Uterus (tissue), 4 donors: ENCODE results near the gene CAPZA1. TPM values are rescaled to one million over a fixed set of nuclear protein-coding genes. Genes with fewer than 3 reads are reported as not detected.

ENCODE experiments used
- DNase-seq, 2 donors: peaks; one replicate each; pipeline ENCODE4 v3.0.0-alpha.2; 2019 to 2020
- H3K27ac ChIP-seq, 2 donors: fragments of 200-600 bp; sonication (generic); 1 replicate in 1 of 2; 2 replicates in 1 of 2; pipeline ENCODE4 v1.5.1; 2016 to 2018
- H3K27me3 ChIP-seq, 2 donors: fragments of 200-600 bp; sonication (generic); one replicate each; pipeline ENCODE4 v1.5.1; 2018 to 2019; ENCODE audit warnings: control low read depth in 1 of 2
- H3K36me3 ChIP-seq, 2 donors: fragments of 200-600 bp; sonication (generic); one replicate each; pipeline ENCODE4 v1.5.1; 2019; ENCODE audit warnings: control low read depth in 1 of 2
- H3K4me1 ChIP-seq, 2 donors: fragments of 200-600 bp; sonication (generic); one replicate each; pipeline ENCODE4 v1.5.1; 2018 to 2019; ENCODE audit warnings: control low read depth in 1 of 2
- H3K4me3 ChIP-seq, 2 donors: fragments of 200-600 bp; sonication (generic); 1 replicate in 1 of 2; 2 replicates in 1 of 2; pipeline ENCODE4 v1.5.1; 2018 to 2019; ENCODE audit warnings: mild to moderate bottlenecking in 1 of 2
- H3K9me3 ChIP-seq, 2 donors: fragments of 200-600 bp; sonication (generic); one replicate each; pipeline ENCODE4 v1.5.1; 2019; ENCODE audit warnings: control low read depth in 1 of 2
- POLR2A ChIP-seq, 2 donors: fragments of 450-650 bp; IDR thresholded peaks; one replicate each; pipeline ENCODE4 v1.6.1; 2016; ENCODE audit warnings: antibody characterized with exemption in 2 of 2, mild to moderate bottlenecking in 1 of 2, moderate library complexity in 1 of 2
- intact Hi-C: fragments of 100-400 bp; cut with DNase I; formaldehyde crosslinking; loops from one replicate; pipeline ENCODE4 v1.15.1; 2023; ENCODE audit warnings: low total_unique reads
- total RNA-seq, 4 donors: library from RNA; depleted of rRNA in 3 of 4; stranded (reverse); fragments of >200 nt in 3 of 4; gene quantifications; one replicate each; pipeline versions ENCODE4 v1.1.0 to v1.2.4, GENCODE V29; 2014 to 2023
- TF ChIP-seq, protein P1 (sequence below), 4 experiments: fragments of 200-600 bp in 2 of 4; fragments of 450-650 bp in 2 of 4; sonication (generic) in 2 of 4; IDR thresholded peaks; one replicate each; pipeline ENCODE4 v1.5.1; 2016 to 2019; ENCODE audit warnings: antibody characterized with exemption in 4 of 4, mild to moderate bottlenecking in 2 of 4, moderate library complexity in 1 of 4
- donor health status: DM: yes; HTN: yes; CAD: no.

CAPZA1 gene
- total RNA-seq, 4 donors from 2014 or later, result 60.6 to 503 (median 151) TPM

DNA sequence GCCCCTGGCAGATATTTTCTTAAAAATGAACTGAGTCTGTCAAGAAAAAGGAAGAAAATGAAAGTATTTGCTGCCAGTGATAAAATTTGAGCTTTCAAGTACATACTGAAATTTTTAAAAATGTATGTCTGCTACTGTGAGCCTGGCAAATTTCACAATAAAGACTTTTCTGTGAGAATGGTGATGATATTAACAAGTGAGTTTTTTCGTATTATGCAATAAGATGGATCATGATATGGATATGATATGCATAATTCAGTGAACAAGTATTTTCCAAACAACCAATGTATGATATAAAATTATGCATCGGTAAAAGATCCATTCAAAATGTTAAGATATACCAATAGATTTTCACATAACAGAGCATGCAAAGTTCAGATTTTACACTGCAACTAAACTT lies 16.6 kb upstream of the CAPZA1 start:
- H3K27me3 ChIP-seq, result no peaks in the 10 kb centered on the region
- no peak for DNase-seq
- H3K4me3 ChIP-seq, result no peak overlapping the region
- intact Hi-C loops, result no loop called here
- no peaks in the 10 kb centered on the region for H3K9me3 ChIP-seq
- TF ChIP-seq, protein P1, sequence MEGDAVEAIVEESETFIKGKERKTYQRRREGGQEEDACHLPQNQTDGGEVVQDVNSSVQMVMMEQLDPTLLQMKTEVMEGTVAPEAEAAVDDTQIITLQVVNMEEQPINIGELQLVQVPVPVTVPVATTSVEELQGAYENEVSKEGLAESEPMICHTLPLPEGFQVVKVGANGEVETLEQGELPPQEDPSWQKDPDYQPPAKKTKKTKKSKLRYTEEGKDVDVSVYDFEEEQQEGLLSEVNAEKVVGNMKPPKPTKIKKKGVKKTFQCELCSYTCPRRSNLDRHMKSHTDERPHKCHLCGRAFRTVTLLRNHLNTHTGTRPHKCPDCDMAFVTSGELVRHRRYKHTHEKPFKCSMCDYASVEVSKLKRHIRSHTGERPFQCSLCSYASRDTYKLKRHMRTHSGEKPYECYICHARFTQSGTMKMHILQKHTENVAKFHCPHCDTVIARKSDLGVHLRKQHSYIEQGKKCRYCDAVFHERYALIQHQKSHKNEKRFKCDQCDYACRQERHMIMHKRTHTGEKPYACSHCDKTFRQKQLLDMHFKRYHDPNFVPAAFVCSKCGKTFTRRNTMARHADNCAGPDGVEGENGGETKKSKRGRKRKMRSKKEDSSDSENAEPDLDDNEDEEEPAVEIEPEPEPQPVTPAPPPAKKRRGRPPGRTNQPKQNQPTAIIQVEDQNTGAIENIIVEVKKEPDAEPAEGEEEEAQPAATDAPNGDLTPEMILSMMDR (IDR thresholded peaks at IDR 0.05), result no peak
- TF ChIP-seq POLR2A (IDR thresholded peaks at IDR 0.05), result no peak
- H3K27ac ChIP-seq, result no peak overlapping the region
- no peaks in the 10 kb centered on the region for H3K36me3 ChIP-seq
- no peaks in the 10 kb centered on the region for H3K4me1 ChIP-seq

GRCh38 chr1:112603541-112603940 lies 16.1 kb upstream of the CAPZA1 start:
- DNase-seq, result no peak
- H3K27ac ChIP-seq, result no peak overlapping the region
- no peaks in the 10 kb centered on the region for H3K36me3 ChIP-seq
- H3K4me1 ChIP-seq, result no peaks in the 10 kb centered on the region
- TF ChIP-seq, protein P1 (IDR thresholded peaks at IDR 0.05), result no peak
- no peak for TF ChIP-seq POLR2A (IDR thresholded peaks at IDR 0.05)
- H3K4me3 ChIP-seq, result no peak overlapping the region
- intact Hi-C loops, result no loop called here
- no peaks in the 10 kb centered on the region for H3K9me3 ChIP-seq
- no peaks in the 10 kb centered on the region for H3K27me3 ChIP-seq

DNA sequence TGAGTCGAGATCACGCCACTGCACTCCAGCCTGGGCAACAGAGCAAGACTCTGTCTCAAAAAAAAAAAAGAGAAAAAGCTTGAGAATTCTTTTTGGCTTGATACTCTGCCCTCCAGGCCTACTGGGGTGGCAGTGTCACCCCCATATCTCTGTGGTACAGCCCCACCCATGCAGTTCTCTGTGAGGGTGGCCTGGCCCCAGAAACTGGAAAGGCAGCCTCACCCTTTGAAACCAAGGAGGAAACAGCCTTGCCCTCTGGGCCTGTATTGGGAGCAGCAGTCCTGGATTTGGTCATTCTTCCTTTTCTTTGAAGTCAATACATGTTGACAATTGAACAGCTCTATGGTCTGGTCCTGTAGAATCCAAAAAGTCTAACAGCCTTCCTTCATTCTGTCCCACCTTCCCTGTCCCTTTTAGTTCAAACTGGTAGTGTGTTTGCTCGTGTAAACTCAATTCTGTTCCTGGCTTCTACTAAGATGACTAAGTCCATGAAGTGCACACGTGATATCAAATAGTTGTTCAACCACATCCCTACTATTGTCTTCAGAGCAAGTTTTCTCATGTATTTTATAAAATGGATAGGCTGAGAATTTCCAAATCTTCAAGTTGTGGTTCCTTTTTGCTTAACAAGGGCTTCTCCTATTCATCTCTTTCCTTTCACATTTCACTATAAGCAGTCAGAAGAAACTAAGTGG lies 13.9 kb upstream of the CAPZA1 start:
- intact Hi-C loops, result no loop called here
- DNase-seq, result no peak
- TF ChIP-seq POLR2A (IDR thresholded peaks at IDR 0.05), result no peak
- TF ChIP-seq, protein P1 (IDR thresholded peaks at IDR 0.05), result no peak
- no peaks in the 10 kb centered on the region for H3K36me3 ChIP-seq
- no peaks in the 10 kb centered on the region for H3K4me1 ChIP-seq
- no peaks in the 10 kb centered on the region for H3K9me3 ChIP-seq
- H3K4me3 ChIP-seq, result no peak overlapping the region
- no peaks in the 10 kb centered on the region for H3K27me3 ChIP-seq
- H3K27ac ChIP-seq, result no peak overlapping the region

DNA sequence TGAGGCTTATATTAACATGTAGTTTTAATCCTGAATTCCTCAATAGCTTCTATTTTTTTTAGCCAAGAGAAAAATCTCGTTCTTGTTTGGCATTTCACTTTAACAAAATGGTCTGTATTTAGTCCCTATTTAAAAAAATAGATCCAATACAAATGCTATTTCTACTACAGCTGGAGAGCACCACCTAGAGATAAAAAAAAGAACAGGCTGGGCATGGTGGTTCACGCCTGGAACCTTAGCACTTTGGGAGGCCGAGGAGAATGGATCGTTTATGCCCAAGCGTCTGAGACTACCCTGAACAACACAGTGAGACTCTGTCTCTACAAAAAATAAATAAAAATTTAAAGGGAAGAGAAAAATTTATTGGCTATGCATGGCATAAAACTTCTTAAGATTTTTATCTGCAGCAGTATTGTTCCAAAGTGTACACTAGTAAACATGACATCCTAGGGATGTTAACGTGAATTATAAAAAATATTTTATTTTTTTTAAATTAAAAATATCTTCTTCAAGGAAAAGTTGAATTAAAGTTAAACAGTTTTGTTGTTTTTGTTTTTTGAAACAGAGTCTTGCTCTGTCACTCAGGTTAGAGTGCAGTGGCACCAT lies 5.1 kb upstream of the CAPZA1 start:
- Histone ChIP-seq H3K36me3 (no peaks in the 10 kb centered on the region), H3K4me3 (no peak overlapping the region), H3K27ac (no peak overlapping the region), H3K9me3 (no peaks in the 10 kb centered on the region), H3K27me3 (no peaks in the 10 kb centered on the region), H3K4me1 (no peaks in the 10 kb centered on the region)
- TF ChIP-seq POLR2A (IDR thresholded peaks at IDR 0.05), result no peak
- TF ChIP-seq, protein P1 (IDR thresholded peaks at IDR 0.05), result peak in 1 of 4 experiments; percentile 14
- DNase-seq, result no peak
- intact Hi-C loops, result loop anchor here (10.0 kb wide), 1 partner anchor 90 kb away; the partner anchor contains the start of gene RHOC

- intact Hi-C loops, result loop anchor here (10.0 kb wide), 1 partner anchor 87 kb away; the partner anchor contains the start of gene RHOC
- no peaks in the 10 kb centered on the region for H3K9me3 ChIP-seq
- no peaks in the 10 kb centered on the region for H3K27me3 ChIP-seq
- no peaks in the 10 kb centered on the region for H3K36me3 ChIP-seq
- H3K27ac ChIP-seq, result peak overlapping the region; percentile 96 to 98
- H3K4me1 ChIP-seq, result peaks cover 0 to 10% of the 10 kb centered on the region in 2 donors
- no peak for TF ChIP-seq POLR2A (IDR thresholded peaks at IDR 0.05)
- TF ChIP-seq, protein P1 (IDR thresholded peaks at IDR 0.05), result no peak
- peak overlapping the region; percentile 93 to 95 for H3K4me3 ChIP-seq
- no peak for DNase-seq
Measured at GRCh38 chr1:112618114-112618720, 1.4 kb upstream of the CAPZA1 start.
